ENCODE data around the gene OGN.

GRCh38 chr9:92432972-92433548 is 28.7 kb upstream of the OGN start:
- TF ChIP-seq CTCF (IDR thresholded peaks at IDR 0.05): no peak
- TF ChIP-seq POLR2A (IDR thresholded peaks at IDR 0.05): no peak
